Astrocyte (in vitro differentiated cells and primary cell): Measurements from ENCODE around the gene ST6GALNAC3.

Source experiments
- EZH2 ChIP-seq: IDR thresholded peaks from 2 replicates; pipeline ENCODE4 v1.6.1; 2012; ENCODE audit warnings: mild to moderate bottlenecking, low read length, inconsistent platforms; ENCODE audit not compliant: insufficient read depth
- TF ChIP-seq, protein P1 (sequence below): IDR thresholded peaks from 2 replicates; pipeline ENCODE4 v1.5.1; 2011; ENCODE audit warnings: low read depth, mild to moderate bottlenecking, inconsistent platforms, low read length, moderate library complexity; ENCODE audit not compliant: insufficient read depth

DNA sequence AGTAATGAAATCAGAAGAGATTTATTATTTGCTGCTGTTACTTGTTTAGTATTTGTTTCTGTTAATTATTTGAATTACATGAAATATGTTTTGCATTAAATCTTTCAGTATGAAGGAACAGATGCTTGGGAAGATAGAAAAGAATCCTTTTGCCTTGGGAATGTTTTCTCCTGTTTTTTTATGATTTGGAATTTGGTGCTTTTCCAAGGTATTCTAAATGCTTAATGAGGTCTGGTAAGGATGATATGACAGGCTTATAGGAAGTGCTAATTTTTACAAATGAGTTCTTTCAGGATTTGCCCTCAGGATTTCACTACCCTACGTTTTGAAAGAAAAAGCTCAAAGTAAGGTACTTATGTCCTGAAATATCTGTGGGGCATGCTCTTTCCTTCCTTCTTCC lies 25.6 kb upstream of the ST6GALNAC3 start:
- TF ChIP-seq, protein P1, sequence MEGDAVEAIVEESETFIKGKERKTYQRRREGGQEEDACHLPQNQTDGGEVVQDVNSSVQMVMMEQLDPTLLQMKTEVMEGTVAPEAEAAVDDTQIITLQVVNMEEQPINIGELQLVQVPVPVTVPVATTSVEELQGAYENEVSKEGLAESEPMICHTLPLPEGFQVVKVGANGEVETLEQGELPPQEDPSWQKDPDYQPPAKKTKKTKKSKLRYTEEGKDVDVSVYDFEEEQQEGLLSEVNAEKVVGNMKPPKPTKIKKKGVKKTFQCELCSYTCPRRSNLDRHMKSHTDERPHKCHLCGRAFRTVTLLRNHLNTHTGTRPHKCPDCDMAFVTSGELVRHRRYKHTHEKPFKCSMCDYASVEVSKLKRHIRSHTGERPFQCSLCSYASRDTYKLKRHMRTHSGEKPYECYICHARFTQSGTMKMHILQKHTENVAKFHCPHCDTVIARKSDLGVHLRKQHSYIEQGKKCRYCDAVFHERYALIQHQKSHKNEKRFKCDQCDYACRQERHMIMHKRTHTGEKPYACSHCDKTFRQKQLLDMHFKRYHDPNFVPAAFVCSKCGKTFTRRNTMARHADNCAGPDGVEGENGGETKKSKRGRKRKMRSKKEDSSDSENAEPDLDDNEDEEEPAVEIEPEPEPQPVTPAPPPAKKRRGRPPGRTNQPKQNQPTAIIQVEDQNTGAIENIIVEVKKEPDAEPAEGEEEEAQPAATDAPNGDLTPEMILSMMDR: no peak
- TF ChIP-seq EZH2: no peak
